ENCODE data around the gene NKD1.
A peak's percentile ranks its signal among the peaks of the same experiment; 100 is the strongest.

The NKD1 gene

DNA sequence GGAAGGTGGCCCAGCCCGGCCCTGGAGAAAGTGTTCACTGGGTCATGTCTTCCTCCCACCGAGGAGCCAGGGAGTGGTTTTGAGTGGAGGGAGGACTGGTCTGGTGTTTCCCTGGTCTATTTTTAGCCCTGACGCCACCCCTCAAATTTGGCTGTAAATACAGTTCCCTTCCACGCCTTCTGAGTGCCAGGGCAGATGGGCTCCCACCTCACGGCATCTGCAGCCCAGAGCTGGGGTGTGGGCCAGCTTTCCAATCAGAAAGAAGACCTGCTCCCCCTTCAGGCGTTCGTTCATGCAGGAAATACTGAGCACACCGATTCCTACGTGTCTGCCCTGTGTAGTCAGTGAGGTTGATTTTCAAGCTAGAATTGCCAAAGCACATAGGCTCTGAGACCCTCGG is 79.2 kb downstream of the NKD1 start:
- peak in 3 of 56 donors; percentile 21 to 30 (median 28) for DNase-seq

DNA sequence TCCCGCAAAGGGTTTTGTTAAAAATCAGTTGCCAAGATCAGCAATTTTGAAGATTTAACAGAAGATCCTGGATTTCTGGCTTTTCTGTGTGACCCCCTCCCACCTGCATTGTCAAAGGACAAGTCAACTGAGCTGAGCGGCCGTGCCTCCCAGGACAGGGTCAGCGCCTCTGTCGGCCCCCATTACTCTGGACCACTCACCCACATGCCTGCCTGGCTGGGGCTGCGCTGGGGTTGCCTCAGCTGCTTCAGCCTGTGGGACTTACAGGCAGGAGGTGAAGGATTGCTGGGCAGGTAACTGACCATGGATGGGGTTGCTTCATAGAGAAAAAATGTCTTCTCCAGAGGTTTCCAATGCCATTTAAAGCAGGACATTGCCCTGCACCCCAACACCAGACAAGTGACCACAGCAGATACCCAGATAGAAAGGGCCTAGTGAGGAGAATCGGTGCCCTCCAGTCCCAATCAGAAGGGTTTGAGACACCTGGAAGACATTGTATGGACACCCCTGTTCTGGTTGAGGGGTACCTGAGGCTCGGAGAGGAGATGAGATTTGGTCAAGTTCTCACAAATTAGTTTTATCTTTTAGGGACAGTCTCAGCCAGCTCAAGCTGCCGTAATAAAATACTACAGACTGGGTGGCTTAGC is 80.1 kb downstream of the NKD1 start:
- DNase-seq, result no peak

DNA sequence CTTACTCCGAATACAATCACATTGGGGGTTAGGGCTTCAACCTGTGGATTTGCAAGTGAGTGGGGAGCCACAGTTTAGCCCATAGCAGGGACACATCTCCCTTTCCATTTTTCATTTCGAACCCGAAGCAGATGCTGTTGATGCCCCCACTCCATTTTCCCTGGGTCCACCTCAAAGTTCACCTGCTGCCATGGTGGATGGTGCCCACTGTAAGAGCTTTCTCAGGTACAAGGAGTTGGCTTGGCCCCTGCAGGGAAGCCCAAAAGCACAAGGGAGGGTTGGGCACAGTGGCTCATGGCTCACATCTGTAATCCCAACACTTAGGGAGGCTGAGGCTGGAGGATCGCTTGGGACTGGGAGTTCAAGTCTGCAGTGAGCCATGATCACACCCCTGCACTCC is 81.1 kb downstream of the NKD1 start:
- DNase-seq, result no peak

DNA sequence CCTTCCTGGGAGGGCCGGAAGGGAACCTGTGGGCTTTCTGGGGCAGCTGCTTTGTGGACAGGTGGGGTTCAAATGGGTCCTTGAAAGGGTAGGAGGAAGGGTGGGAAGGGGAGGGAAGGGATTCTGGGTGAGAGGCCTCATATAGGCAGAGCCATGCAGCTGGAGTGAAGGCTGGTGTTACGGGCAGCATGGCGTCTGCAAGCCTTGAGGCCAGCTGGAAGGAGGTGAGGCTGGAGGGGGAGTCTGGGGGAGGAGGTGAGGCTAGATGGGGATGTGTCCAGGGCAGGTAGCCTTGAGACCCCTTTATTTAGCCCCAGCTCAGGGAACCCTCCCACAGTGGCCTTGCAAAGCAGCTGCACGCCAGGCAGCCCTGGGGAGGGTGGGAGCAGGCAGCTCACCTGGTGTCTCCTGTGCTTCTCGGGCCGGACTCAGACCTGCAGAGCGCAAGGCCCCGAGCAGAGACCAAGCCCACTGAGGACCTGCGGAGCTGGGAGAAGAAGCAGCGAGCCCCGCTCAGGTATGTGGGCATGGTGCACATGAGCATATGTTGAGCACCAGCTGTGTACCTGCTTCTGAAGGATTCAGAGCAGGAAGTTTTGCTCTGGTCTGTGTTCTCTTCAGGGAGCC is 82.3 kb downstream of the NKD1 start:
- no peak for DNase-seq

DNA sequence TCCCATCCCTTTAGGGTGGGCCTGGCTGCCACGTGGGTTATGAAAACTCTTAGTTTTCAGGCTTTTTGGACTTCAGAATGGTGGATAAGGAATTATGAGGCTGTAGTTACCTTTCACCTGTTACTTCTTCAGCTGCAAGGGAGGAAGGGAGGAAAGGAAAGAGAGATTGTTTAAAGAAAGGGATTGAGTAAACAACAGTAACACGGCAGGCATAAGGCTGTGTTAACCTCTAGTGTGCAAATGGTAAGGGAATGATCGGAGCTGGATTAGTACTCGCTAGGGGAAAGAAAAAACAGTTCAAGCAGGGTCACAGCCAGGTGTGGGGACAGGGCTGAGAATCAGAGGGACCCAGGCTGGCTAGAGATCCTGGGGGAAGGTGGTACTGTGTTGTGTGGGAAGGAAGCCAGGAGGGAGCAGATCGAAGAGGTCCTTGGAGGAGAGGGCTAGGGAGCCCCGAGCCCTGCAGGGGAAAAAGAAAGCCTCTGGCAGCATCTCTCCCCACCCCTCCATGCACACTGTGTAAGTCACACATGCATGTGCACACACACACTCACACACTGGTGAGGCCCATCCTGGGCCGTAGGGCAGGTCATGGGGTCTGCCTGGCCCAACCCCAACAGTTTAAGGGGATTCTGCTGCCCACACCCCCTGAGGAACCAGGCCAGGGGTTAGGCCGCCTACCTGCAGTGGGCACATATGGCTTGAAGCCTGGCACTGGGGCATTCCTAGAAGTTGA is 83.2 kb downstream of the NKD1 start:
- DNase-seq, result no peak

DNA sequence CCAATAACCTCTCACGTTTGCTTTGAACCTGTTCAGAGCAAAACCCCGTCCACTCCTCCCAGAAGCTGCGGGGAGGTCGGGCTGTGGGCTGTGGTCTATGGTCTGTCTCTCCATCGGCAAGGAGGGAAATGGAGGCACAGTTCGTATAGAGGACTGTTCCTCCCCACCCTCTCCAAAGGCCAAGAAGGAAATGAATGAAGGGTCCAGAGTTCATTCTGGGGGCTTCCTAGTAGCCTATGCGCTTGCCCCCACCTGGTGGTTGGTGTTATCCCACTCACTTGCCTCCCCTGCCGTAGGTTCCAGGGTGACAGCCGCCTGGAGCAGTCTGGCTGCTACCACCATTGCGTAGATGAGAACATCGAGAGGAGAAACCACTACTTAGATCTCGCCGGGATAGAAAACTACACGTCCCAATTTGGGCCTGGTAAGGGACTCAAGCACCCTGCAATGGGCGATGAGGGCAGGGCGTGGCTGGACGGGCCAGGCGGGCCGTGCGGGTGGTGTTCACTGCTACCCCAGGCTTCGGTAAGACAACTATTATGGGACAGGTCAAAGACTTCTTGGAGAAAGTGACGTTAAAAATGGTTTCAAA is 83.9 kb downstream of the NKD1 start:
- no peak for DNase-seq

DNA sequence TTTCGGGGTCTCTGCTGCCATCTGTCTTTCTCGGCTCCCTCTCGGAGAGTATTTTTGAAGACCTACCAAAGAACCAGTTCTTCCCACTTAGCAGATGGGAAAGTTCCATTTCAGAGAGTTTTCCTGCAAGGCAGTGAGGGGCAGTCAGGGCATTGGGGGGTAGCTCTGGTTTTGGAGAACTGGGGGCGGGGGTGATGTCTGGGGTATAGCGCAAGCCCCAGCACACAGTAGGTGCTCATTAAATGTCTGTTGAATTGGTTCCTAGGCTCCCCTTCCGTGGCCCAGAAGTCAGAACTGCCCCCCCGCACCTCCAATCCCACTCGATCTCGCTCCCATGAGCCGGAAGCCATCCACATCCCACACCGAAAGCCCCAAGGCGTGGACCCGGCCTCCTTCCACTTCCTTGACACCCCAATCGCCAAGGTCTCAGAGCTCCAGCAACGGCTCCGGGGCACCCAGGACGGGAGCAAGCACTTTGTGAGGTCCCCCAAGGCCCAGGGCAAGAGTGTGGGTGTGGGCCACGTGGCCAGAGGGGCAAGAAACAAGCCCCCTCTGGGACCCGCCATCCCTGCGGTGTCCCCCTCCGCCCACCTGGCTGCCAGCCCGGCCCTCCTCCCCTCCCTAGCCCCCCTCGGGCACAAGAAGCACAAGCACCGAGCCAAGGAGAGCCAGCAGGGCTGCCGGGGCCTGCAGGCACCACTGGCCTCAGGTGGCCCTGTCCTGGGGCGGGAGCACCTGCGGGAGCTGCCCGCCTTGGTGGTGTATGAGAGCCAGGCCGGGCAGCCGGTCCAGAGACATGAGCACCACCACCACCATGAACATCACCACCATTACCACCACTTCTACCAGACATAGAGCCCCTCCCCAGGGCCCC is 85.0 kb downstream of the NKD1 start:
- DNase-seq, result no peak

DNA sequence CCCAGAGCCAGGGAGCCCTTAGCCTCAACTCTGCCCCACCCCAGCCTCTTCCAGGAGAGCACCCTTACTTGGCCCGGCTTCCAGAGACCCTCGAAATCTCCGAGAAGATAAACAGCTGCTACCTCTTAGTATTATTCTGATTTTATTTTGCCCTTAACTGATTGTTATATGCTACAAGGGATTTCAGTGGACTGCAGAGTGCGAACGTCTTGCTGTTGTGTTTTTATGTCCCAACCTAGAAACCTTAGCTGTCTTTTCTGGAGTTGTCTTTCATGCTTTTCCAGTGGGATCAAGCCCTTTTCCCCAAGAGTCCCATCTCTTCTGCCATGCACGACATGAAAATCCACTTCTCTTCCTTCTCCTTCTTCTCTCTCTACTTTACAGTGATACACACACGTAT is 85.9 kb downstream of the NKD1 start:
- DNase-seq, result no peak

DNA sequence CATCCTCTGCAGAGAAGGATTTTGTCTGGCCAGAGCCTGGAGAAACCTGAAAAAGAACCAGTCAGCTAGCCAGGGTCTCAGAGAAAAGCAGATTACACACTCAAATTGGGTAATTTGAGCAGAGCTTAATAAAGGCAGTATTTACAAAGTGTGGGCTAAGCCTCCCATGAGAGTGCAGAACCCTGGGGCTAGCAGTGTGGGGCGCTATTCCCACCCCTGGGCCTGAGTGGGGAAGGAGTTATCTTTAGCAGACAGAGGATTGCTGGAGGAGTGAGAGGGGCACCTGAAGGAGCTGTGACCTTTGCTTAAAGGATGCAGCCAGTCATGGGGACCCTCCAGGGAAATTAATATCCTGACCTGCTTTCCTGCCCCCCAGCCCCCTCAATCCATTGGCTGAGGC is 86.8 kb downstream of the NKD1 start:
- DNase-seq, result no peak

DNA sequence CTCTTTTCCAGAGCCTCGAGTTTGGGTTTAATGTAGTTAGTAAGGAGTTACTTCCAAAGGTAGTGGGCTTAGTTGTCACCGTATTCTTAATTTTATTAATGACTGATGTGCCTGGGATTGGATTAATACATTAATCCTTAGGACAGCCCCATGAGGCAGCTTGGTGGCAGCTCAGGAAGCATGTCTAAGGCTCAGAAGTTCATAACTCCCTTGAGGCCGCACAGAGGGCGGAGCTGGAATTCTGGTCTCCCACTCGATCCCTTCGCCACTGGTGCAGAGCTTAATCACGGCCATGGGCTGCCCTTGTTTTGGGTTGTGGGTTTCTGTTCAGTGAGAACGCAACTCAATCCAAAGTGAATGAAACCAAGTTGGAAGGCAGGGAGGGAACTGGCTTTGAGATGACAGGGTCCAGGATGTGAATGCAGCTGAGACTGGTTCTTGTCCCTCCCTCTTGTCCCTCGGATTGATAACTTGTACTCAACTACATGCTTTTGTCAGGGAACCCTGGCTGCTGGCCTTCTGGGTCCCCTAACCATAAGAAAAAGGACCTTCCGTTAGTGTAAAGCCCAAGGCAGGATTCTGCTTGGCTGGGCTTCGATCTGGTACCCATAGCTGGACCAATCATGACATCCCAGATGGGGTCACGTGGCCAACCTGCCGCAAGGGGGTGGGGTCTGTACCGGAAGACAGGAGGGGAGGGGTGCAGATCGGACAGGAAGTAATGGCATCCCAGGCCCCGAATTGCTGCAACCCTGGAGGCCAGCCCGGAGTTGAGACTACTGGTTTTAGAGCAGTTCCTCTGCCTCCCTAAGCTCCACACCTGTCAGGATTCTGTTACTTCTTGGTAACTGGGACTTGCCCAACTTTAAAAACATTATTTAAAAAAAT is 87.6 kb downstream of the NKD1 start:
- no peak for DNase-seq

DNA sequence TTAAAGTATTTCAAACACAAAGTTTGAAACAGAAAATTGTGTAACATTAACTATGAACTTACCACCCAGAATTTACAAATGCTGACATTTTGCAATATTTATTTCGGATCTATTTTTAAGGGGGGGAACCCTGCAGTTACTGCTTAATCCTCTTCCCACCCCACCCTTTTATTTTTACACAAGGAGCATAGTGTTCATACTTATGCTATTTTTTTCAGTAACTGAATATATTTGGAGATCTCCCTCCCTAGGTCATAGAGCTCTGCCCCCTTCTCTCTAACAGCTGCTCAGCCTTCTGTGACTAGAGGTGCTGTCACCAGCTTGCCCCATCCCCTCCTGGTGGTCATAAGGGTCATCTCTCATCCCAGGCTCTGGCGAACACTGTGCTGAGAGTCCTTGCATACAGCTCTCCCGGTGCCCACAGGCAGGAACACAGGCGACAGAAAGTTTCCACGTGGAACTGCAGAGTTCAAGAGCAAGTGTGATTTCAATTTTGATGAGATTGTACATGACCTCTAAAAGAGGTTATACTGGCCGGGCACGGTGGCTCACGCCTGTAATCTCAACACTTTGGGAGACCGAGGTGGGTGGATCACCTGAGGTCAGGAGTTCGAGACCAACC is 88.7 kb downstream of the NKD1 start:
- no peak for DNase-seq

DNA sequence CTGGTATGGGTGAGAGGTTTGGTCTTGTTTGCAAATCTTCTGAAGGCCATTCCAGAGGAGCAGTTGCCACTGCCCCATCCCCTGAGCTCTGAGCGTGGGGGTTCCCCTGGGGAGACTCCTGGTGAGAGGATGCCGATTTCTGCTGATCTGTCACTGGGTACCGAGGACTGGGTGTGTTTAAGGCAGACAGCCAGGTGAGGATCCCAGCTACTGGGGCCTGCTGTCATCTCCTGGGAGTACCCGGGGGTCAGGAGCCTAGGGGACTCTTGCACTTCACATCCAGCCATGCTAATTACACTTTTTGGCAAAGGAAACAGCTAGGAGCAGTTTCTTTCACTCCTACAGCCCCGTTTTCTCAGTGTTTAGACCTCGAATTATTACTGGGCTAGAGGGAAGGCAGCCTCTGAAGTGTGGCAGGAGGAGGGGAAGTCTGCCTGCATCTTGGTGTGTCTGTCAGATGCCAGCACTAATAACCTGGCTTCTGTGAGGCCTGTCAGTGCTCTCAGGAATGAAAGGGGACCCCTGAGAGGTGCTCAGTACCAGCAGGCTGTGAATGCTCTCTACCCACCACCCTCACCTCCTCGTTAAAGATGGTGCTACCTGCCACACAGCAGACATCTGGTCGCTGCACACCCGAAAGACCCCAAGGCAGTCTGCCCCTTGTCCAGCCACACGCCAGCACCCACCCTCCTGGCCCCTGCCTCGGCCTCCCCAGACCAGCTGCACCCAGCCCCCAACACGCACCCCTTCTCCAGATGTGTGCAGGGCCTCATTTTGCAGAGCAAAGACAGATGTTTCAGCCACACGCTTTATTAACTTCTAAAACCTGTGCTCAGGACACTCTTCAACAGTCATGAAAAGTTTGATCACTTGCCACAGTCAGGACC is 89.8 kb downstream of the NKD1 start:
- DNase-seq, result no peak

DNA sequence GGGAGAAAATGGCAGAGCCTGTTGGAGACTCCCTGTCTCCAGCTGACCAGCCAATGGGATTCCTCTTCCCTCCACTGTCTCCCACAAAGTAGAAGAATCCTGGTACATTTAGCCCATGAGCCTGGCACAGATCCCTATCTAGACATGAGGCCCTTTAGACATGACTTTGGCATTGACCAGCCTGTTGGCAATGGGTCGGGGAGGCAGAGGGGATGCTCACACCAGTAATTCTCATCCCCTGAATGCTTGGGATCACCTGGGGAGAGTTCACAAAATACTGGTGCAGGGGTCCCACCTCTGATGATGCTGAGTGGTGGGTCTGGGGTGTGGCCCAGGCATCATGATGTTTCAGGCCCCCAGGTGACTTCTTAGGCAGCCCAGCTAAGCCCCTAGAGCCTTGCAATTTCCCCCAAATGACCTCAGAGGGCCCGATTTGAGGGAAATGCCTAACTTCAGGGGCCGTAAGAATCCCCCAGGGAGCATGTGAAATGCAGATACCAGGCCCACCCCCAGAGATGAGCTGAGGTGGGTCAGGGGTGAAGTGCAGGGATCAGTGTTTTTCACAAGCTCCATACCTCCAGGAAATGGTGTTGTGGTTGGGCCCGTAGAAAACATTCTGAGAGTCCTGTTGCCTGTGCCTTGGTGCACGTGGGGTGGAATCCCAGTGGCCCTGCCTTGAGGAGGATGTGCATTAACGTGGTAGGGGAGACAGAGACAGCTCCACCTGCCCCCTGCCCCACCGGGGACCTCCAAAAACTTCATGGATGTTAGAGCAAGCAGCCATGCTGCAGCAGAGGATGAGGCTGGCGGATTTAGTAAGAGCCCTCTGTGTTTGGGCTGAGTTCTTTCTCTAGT is 90.8 kb downstream of the NKD1 start:
- DNase-seq, result no peak

DNA sequence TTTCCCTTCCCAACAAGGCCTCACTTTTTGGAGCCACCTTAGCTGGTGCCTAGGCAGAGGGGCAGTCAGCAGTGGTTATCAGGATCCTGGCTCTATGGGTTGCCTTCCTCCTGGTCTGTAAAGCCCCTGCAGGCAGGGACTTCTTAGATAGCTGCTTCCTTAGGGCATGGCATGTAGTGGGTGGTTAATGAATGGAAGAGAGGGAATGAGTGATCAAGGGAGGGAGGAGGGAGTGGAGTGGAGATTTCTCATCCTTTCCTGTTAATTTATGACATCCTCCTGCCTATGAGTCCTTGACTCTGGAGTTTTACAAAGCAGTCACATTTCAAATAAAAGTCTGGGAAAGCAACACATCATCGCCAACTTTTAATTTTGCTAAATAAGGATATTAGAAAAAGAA is 92.2 kb downstream of the NKD1 start:
- no peak for DNase-seq

DNA sequence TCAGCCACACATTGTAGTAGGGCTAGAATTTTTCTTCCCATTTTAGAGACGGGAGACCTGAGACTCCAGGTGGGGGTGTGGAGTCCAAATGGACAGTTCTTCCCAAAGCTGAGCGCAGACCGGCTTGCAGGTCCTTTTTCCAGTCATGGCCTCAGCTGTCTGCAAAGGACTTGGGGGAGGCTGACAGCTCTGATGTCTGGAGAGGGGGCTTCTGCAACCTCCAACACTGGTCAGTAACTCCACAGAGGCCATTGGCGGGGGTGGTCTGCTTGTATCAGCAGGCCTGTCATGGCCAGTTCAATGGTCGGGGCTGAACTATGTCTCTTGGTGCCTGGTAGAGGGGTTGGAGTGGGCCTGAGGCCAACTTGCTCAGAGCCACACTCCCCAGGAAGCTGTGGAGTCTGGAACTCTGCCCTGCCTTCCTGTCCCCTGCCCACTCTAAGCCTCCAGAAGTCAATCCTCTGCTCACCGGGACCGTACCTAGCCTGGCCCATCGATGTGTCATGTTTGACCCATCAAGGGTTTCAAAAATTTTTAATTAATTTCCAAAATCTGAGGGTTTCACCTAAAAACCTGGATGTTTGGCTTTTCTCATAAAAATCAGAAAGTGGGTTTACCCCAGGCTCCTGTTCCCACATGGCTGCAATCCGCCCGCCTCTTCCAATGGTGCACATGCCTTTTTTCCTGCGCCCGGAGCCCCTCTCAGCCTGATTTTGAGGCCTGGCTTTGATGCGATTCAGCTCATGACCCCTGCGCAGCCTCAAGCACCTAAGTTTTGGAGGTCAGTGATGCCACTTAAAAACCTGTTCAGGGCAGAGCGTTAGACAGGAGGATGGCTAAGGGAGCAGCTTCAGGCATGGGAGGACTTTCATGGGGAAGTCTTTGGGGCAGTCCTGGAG is 93.0 kb downstream of the NKD1 start:
- no peak for DNase-seq

DNA sequence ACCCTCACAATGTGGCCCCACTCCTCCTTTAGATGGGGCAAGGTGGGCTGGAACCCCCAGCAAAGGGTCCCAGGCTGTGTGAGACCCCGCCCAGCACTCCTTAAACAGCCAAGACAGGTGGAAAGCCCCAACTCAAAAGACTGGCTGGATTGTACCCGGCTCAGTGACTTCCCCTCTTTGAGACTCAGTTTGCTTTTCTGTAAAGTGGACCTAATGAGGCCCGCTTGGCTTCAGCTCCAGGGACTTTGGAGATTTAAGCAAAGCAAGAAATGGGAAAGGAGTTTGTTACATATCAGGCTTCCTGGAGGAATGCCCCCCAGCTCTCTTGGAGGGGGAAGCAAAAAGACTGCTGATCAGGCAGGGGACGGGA is 93.6 kb downstream of the NKD1 start:
- DNase-seq, result no peak

DNA sequence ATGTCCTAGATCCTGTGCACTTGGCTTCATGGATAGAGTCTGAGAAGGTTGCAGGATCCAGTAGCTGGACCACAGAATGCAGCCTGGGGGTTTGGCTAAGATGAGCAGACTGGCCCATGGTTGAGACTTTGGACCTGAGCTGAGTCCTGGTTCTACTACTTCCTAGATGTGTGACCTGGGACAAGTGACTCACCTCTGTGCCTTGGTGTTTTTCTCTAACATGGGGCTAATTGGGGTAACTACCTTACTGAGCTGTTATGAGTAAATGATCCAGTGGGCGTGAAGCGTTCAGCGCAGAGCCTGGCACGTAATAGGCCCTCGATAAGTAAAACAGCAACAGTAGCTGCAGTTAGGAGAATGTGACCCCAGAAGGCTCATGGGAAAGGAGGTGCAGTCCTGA is 94.2 kb downstream of the NKD1 start:
- DNase-seq, result peak in 3 of 56 donors; percentile 3 to 6 (median 4)
